ENCODE results near the gene PRR16. TPM values are rescaled to one million over a fixed set of nuclear protein-coding genes. Genes with fewer than 3 reads are reported as not detected.

PRR16 gene
- polyA plus RNA-seq, 2 of the 4 experiments (the other 2 are of a cell fraction): 0.05 TPM; not detected in 1

DNA sequence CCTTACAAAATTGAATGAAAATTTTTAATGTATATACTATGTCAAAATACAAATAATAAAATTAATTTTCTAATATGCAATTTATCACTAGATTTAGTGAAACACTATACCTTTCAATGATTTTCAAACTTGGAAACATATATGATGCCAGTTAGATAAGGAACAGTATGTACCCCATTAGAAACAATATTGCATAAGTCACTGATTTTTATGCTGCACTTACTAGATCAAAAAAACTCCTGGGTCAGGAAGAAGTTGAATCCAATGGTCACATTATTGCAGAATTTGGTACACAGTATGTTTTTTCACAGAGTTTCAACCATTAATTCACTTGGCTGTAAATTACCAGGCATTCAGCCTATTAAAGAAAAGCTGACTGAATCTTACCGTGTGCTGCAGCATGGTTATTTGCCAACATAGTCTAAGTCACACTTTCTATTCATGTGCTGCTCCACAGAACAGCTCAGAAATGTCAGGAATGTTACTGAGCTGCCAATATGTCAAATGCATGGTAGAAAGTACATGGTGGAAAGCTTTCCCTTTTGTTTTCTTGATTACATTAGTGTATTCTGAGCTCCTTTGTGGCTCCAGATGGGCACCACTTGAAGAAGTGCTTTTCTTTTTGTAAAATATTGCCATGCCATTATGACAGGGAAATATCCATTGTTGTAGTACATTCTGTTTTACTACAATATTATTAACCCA, 9.9 kb upstream of the PRR16 start:
- H3K9me3 ChIP-seq: no peaks in the 10 kb centered on the region
- DNase-seq (ENCODE audit: low read depth in 1 of 2, low spot score in 1 of 2): no peak
- H3K4me3 ChIP-seq: no peak overlapping the region
- FAIRE-seq: no peak
- WGBS (ENCODE audit: missing lambda C conversion rate): 6% methylated on average over 1 of the region's 1 CpG
- POLR2A ChIA-PET: no interaction called here
- no peak overlapping the region for H3K4me2 ChIP-seq
- TF ChIP-seq RNF2 (IDR thresholded peaks at IDR 0.05; ENCODE audit: borderline replicate concordance, low read depth) (no peak), HEYL (CRISPR knock-in tag; IDR thresholded peaks at IDR 0.05) (no peak), RCOR1 (IDR thresholded peaks at IDR 0.05; ENCODE audit: low read depth, low read length) (no peak), RFX5 (IDR thresholded peaks at IDR 0.05) (no peak), RAD21 (conservative IDR thresholded peaks at IDR 0.05 in 1 of 2, IDR thresholded peaks at IDR 0.05 in 1 of 2) (no peak), EHMT2 (IDR thresholded peaks at IDR 0.05; ENCODE audit: low read depth) (no peak), EHF (CRISPR knock-in tag; IDR thresholded peaks at IDR 0.05) (no peak), NPAS2 (CRISPR knock-in tag; IDR thresholded peaks at IDR 0.05; ENCODE audit: borderline replicate concordance) (no peak), CEBPB (IDR thresholded peaks at IDR 0.05) (no peak), TFCP2L1 (CRISPR knock-in tag; IDR thresholded peaks at IDR 0.05) (no peak), MAZ (IDR thresholded peaks at IDR 0.05; ENCODE audit: borderline replicate concordance, low read depth, low read length) (no peak), HDAC2 (IDR thresholded peaks at IDR 0.05) (no peak), SREBF2 (IDR thresholded peaks at IDR 0.05) (no peak), NR3C1 (IDR thresholded peaks at IDR 0.05) (no peak), BHLHE40 (IDR thresholded peaks at IDR 0.05; ENCODE audit: low read depth, low read length) (no peak)
- TF ChIP-seq, protein P1, sequence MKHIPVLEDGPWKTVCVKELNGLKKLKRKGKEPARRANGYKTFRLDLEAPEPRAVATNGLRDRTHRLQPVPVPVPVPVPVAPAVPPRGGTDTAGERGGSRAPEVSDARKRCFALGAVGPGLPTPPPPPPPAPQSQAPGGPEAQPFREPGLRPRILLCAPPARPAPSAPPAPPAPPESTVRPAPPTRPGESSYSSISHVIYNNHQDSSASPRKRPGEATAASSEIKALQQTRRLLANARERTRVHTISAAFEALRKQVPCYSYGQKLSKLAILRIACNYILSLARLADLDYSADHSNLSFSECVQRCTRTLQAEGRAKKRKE (CRISPR knock-in tag; IDR thresholded peaks at IDR 0.05; ENCODE audit: low read depth): no peak
- TF ChIP-seq, protein P2, sequence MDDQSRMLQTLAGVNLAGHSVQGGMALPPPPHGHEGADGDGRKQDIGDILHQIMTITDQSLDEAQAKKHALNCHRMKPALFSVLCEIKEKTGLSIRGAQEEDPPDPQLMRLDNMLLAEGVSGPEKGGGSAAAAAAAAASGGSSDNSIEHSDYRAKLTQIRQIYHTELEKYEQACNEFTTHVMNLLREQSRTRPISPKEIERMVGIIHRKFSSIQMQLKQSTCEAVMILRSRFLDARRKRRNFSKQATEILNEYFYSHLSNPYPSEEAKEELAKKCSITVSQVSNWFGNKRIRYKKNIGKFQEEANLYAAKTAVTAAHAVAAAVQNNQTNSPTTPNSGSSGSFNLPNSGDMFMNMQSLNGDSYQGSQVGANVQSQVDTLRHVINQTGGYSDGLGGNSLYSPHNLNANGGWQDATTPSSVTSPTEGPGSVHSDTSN (IDR thresholded peaks at IDR 0.05): no peak
- TF ChIP-seq, protein P3, sequence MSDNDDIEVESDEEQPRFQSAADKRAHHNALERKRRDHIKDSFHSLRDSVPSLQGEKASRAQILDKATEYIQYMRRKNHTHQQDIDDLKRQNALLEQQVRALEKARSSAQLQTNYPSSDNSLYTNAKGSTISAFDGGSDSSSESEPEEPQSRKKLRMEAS (IDR thresholded peaks at IDR 0.05): no peak
- no peaks in the 10 kb centered on the region; the same call in 2 of the 3 replicates for H3K4me1 ChIP-seq
- ATAC-seq: no peak
- CTCF ChIA-PET: no interaction called here
- H3K27ac ChIP-seq: no peak overlapping the region

GRCh38 chr5:120456006-120456405, 8.1 kb upstream of the PRR16 start:
- FAIRE-seq (no peak), DNase-seq (ENCODE audit: low read depth in 1 of 2, low spot score in 1 of 2) (no peak), ATAC-seq (no peak)
- no peak overlapping the region for H3K27ac ChIP-seq
- no peak for TF ChIP-seq SREBF2 (IDR thresholded peaks at IDR 0.05)
- ChIA-PET POLR2A (no interaction called here), CTCF (no interaction called here)
- no peaks in the 10 kb centered on the region for H3K9me3 ChIP-seq
- H3K4me2 ChIP-seq: no peak overlapping the region
- H3K4me1 ChIP-seq: no peaks in the 10 kb centered on the region; the same call in 2 of the 3 replicates
- H3K4me3 ChIP-seq: no peak overlapping the region
- WGBS (ENCODE audit: missing lambda C conversion rate): 5% methylated on average over 3 of the region's 3 CpGs

GRCh38 chr5:120457839-120458507, 6.1 kb upstream of the PRR16 start:
- ChIA-PET POLR2A (no interaction called here), CTCF (interaction anchor here (0.6 to 2.5 kb wide), 7 partner anchors 10 to 1470 kb away, joined by 3 to 9 read pairs (median 3); no protein-coding TSS in a partner anchor)
- peak in 1 of 2 experiments; percentile 63 for DNase-seq (ENCODE audit: low read depth in 1 of 2, low spot score in 1 of 2)
- no peak for FAIRE-seq
- H3K4me2 ChIP-seq: peak overlapping the region; percentile 94
- H3K4me3 ChIP-seq: peak overlapping the region; percentile 60
- H3K27ac ChIP-seq: 0 out of 6 replicates have a peak overlapping the region, but pooled peaks of 1 of the 2 experiments have one; percentile 42
- no peaks in the 10 kb centered on the region for H3K9me3 ChIP-seq
- ATAC-seq: peak; percentile 76 to 94
- no peaks in the 10 kb centered on the region; the same call in 2 of the 3 replicates for H3K4me1 ChIP-seq
- WGBS (ENCODE audit: missing lambda C conversion rate): 23% methylated on average over 18 of the region's 20 CpGs
- TF ChIP-seq BHLHE40 (IDR thresholded peaks at IDR 0.05; ENCODE audit: low read depth, low read length) (0 out of 2 replicates have a peak, but pooled peaks have one; percentile 31), FOXS1 (CRISPR knock-in tag; IDR thresholded peaks at IDR 0.05) (no peak), GATA3 (IDR thresholded peaks at IDR 0.05; ENCODE audit: borderline replicate concordance) (no peak), CHD2 (IDR thresholded peaks at IDR 0.05; ENCODE audit: low read length, partially characterized antibody) (no peak), RAD21 (conservative IDR thresholded peaks at IDR 0.05 in 1 of 2, IDR thresholded peaks at IDR 0.05 in 1 of 2) (peak; percentile 73 to 82), USF2 (IDR thresholded peaks at IDR 0.05) (peak; percentile 73), SMC3 (IDR thresholded peaks at IDR 0.05) (peak; percentile 86), EHF (CRISPR knock-in tag; IDR thresholded peaks at IDR 0.05) (no peak)
- TF ChIP-seq, protein P4, sequence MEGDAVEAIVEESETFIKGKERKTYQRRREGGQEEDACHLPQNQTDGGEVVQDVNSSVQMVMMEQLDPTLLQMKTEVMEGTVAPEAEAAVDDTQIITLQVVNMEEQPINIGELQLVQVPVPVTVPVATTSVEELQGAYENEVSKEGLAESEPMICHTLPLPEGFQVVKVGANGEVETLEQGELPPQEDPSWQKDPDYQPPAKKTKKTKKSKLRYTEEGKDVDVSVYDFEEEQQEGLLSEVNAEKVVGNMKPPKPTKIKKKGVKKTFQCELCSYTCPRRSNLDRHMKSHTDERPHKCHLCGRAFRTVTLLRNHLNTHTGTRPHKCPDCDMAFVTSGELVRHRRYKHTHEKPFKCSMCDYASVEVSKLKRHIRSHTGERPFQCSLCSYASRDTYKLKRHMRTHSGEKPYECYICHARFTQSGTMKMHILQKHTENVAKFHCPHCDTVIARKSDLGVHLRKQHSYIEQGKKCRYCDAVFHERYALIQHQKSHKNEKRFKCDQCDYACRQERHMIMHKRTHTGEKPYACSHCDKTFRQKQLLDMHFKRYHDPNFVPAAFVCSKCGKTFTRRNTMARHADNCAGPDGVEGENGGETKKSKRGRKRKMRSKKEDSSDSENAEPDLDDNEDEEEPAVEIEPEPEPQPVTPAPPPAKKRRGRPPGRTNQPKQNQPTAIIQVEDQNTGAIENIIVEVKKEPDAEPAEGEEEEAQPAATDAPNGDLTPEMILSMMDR (IDR thresholded peaks at IDR 0.05): peak; percentile 76
